GM18909 (cell line): ENCODE measurements around the gene HAUS6.
"Not testable (repeated sequence)": the region's sequence is repeated elsewhere in the genome, so short reads cannot be mapped to it uniquely, and the experiment has no call there.

Experiments
- ATAC-seq: cut with Tn5 transposase; IDR thresholded peaks from one replicate; pipeline ENCODE4 v1.9.1; 2021; ENCODE audit warnings: mild to moderate bottlenecking; ENCODE audit not compliant: unreplicated experiment, poor library complexity

HAUS6 gene

DNA sequence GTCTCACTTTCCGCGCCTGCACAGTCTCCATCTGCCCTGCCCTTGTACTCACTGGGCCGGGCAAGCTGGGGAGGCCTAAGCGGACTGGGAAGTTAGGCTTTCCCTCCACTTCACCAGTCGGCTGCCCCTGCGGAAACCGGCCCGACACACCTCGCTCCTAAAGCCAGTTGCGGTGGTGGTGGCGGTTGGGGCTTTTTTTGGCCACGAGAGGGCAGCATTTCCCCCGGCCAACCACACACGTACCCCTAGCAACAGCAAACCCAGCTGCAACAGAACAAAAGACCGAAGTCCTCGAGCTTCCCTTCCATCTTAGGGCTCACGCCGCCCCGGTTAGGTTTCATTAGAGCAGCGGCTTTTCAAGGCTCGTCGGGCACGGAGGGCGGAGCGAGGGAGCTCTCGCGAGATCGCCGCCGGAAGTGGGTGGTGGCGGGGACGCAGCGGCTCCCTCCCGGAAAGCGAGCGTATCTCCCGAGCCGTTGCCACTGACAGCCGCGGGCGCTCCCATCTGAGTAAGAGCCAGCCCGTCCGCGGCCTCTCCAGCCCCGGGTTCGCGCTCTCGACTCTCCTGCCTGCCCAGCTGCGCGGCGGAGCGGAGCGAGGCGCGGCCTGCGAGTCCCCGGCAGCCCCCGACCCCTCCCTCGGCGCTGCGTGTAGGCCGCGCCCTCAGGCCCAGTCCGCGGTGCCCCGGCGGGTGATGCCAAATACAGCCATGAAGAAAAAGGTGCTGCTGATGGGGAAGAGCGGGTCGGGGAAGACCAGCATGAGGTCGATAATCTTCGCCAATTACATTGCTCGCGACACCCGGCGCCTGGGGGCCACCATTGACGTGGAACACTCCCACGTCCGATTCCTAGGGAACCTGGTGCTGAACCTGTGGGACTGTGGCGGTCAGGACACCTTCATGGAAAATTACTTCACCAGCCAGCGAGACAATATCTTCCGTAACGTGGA lies 53.5 kb downstream of the HAUS6 start, which contains the start of gene RRAGA:
TSS of gene RRAGA (plus strand) at position 462 of the 951 bp plus-strand sequence. CDS start at position 695, 233 bp downstream.
- peak; percentile 92 for ATAC-seq

DNA sequence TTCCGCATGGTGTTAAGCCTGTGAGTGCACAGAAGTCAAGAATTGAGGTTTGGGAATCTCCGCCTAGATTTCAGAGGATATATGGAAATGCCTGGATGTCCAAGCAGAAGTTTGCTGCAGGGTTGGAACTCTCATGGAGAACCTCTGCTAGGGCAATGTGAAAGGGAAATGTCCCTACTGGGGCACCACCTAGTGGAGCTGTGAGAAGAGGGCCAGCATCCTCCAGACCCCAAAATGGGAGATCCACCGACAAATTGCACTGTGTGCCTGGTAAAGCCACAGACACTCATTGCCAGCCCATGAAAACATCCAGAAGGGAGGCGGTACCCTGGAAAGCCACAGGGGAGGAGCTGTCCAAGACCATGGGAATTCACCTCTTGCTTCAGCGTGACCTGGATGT lies 66.1 kb downstream of the HAUS6 start:
- ATAC-seq, result no peak

DNA sequence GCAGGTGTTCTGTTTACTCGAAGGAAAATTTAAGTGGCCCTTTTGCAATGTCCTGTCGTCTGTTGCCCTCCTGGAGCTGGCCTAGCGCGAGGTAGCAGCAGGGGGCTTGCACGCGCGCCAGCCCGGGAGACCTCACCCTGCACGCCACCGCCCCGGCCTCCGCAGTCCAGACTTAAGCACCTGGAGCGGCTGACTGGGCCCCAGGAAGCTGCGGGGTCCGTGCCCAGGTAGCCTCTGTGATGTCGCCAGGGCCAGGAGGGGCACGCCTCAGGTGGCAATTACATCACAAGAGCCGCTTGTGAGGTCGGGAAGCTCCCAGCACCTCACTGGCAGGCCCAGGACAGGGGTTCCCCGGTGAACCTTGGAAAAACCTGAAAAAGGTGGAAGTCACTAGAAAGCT lies 69.7 kb downstream of the HAUS6 start, which contains the start of gene SAXO1:
TSS of gene SAXO1 (minus strand) at position 195 of the 400 bp plus-strand sequence. CDS start 301 bp downstream, outside the sequence.
- ATAC-seq, result no peak

DNA sequence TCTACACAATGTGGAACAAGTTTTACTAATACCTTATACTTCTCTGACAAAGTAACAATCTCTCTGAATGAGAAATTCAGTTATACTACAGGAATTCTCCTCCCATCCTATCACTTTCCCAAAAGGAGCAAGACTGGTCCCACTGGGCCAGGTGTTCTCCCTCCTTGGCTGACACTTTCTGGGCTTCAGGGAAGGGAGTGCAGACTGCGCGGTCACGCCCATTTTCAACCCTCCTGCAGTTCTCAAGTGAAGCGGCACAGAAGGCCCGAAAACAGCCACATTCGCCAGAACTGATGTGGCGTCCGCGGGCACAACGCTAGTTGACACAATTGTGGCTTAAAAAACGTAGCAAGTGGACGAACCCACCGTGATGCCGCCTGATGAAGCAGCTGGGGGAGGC lies 70.3 kb downstream of the HAUS6 start:
- ATAC-seq, result no peak

DNA sequence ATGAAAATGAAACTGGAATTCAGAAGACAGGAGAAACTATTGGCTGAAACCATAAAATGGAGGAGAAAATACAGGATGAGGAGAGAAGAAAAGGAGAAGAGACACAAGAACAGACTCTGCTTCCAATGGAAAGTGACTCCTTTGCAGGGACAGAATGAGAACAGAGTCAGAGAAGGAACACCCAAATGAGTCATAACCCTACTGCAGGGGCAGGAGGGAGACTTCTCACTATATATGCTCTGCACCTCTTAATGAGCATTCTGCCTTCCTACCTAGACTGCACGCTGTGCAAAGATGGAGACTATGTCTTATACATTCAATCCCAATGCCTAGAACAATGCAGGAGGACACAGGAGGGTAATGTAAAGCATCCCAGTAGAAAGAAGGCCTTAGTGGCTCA lies 71.8 kb downstream of the HAUS6 start:
- ATAC-seq, result no peak

DNA sequence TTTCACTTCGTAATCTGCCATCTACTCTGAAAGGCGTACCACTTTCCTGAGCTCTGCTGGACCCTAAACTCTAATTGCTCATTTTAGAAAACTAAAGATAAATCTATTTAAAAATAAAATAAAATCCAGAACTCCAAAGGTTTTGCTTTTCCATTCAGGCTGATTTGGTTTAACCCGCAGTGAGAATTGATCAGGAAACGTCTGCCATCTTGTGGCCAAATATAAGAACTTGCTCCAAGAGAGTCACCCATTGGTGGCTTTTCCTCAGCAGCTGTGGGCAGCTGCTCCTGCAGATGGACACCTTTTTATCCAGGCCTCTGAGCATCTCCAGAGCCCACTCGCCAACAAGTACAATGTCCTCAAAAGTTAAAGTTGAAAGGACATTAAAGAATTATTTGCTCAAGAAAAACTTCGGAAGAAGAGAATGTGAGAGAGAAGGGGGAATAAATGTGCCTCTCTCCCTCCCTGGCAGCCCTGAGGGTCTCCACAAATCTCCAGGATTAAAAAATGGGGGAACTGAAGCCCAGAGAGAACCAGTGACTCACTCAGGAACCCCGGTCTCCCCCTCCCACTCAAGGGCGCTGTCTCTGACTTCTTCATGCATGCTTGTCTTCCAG lies 73.8 kb downstream of the HAUS6 start:
- peak; percentile 58 for ATAC-seq

DNA sequence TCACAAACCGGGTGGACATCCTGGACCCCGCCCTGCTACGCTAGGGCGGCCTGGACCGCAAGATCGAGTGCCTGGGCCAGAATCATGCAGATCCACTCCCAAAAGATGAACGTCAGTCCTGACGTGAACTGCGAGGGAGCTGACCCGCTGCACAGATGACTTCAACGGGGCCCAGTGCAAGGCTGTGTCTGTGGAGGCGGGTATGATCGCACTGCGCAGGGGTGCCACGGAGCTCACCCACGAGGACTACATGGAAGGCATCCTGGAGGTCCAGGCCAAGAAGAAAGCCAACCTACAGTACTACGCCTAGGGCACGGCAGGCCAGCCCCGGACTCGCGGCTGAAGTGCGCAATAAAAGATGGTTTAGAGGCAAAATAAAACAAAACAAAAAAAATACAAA lies 74.9 kb downstream of the HAUS6 start:
- no peak for ATAC-seq

DNA sequence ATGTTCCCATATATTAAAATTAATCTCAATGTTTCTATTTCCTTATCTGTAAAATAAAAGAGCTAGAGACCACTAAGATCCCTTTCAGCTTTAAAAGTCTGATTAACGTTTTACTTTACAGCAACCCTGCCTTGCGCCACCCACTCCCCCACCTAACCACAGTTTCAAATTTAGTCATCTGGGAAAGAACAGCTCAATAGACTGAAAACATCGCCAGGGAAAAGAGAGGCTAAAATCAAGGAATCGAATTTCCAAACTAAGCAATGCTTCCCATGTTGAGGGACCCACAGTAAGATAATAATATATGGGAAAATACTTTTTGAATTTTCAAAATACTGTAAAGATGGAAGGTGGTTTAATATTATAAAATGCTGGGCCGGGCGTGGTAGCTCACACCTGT lies 76.3 kb downstream of the HAUS6 start:
- no peak for ATAC-seq

DNA sequence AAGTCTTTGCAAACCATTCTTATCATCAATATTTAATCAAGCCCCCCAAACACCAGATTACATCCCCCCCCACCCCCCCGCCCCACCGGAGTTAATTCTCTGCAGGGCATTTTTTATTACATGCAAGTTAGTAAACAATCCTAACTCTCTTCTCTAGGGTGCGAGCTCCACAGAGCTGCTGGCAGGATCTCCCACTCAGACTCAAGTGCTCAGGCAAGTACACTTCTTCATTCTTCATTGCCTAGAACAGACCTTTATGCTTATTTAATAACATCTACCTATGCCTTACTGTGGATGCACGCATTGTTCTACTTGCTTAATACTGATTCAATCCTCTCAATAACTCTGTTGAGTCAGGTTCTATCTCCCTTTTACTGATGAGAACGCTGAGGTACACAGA lies 79.6 kb downstream of the HAUS6 start:
- ATAC-seq, result no peak

DNA sequence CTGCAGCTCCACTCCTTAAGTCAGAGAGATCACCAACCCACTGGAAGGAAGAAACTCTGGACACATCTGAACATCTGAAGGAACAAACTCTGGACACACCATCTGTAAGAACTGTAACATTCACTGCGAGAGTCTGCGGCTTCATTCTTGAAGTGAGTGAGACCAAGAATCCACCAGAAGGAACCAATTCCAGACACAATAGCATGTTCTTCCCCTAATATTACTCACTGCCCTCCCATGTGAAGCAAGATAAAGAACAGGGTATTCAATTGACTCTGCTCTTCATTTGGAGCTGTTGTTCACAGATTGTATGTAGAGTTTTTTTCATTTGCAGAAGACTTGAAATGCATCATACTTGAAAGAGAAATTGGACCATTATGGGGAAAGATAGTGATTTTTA lies 80.5 kb downstream of the HAUS6 start:
- no peak for ATAC-seq

DNA sequence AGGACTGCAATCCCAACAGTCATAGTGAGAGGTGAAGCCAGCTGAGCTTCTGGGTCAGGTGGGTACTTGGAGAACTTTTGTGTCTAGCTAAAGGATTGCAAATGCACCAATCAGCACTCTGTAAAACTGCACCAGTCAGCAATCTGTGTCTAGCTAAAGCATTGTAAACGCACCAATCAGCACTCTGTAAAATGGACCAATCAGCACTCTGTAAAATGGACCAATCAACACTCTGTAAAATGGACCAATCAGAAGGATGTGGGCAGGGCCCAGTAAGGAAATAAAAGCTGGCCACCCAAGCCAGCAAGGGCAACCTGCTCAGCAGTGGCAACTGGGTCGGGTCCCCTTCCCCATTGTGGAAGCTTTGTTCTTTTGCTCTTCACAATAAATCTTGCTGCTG lies 81.1 kb downstream of the HAUS6 start:
- ATAC-seq, result not testable (repeated sequence)

DNA sequence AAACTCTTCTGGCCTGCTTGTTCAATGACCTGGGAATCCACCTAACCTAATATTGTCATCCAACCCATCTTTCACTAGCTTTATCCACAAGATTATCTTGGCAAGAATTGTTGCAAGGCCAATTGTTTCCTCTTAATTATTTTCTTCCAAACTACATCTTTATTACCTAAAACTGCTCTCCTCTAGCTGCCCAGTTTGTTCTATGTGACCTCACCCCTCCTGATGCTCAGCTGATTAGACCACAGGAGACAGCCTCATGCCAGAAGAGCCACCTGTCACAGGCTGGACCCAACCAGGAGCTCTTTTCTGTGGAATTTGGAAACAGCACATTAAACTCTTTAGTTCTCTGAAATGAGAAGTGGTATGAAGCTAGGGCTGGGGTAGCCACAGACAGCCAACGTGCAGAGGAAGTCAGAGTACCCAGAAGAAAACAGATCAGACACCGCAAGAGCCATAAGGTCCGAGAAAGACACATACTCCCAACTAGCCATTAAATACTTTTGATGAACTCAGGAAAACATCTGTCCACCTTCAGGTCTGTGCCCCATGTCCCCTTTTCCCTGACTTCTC lies 81.7 kb downstream of the HAUS6 start:
- no peak for ATAC-seq

DNA sequence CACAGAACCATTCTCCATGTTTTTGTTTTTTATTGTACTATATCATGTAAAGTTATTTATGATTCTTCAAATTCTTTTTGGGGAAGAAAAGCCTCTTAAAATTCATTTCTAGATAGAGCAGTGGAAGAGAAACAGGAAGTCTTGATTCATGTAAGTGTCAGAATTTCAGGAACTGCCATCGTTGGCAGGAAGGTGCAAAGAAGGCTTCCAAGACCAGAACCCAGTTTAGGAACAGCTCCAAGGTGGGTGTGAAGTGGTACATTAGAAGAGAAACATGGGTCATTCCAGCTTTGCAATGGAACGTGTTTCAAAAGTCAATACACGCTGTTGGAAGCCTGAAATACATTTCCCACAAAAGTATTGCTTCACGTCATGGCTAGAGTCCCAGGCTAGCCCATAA lies 84.5 kb downstream of the HAUS6 start:
- no peak for ATAC-seq

DNA sequence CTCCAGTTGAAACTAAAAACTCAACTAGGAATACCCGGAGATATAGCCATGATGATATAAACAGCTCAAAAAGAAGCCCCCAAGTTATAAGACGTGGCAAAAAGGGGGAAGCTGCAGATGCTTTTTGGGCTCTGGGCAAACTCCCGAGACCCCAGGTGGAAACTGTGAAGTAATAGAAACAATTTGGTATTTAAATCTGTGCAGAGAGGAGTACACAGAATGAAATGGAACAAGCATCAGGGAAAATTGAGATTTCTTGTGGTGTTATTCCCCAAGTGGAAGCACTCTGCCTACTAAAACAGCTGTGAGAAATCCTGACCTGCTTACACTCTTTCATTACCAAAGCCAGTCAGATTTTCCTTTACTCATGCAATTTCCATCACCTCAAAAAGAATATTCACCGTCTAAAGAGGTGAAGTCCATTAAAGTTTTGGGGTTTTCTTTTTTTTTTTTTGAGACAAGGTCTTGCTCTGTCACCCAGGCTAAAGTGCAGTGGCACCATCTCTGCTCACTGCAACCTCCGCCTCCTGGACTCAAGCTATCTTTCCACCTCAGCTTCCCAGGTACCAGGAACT lies 93.2 kb downstream of the HAUS6 start:
- ATAC-seq, result no peak
